ENCODE data around the gene CEP164. TPM values are rescaled to one million over a fixed set of nuclear protein-coding genes. Genes with fewer than 3 reads are reported as not detected.

The CEP164 gene
- total RNA-seq, 4 donors from 2014 or later: 10.0 to 20.2 (median 15.4) TPM

- no peaks in the 10 kb centered on the region for H3K4me1 ChIP-seq
- H3K9me3 ChIP-seq: no peaks in the 10 kb centered on the region
- 95% methylated on average over 9 of the region's 9 CpGs; no CpG with 5 or more reads in 1 of the 2 donors for WGBS, 2 donors (ENCODE audit: low coverage in 1 of 2)
- no peak overlapping the region for H3K27ac ChIP-seq
- intact Hi-C loops (cut with DNase I; ENCODE audit: low total_unique reads) (no loop called here), in situ Hi-C loops (cut with MboI; ENCODE audit: low pct_ligation_motif_present in 1 of 4, low pct_unique_long_range_greater_than_20kb in 1 of 4, low sequenced_read_pairs in 3 of 4) (no loop called here)
- no peak for DNase-seq
- no peaks in the 10 kb centered on the region for H3K27me3 ChIP-seq
- peaks cover 0 to 6% (median 0%) of the 10 kb centered on the region in 4 donors for H3K36me3 ChIP-seq
- TF ChIP-seq POLR2A (IDR thresholded peaks at IDR 0.05) (no peak), POLR2AphosphoS5 (IDR thresholded peaks at IDR 0.05) (no peak), EP300 (IDR thresholded peaks at IDR 0.05; ENCODE audit: low read depth) (no peak), CTCF (IDR thresholded peaks at IDR 0.05) (no peak)
- H3K4me3 ChIP-seq: no peak overlapping the region
Measured at GRCh38 chr11:117385906-117386305, 58.3 kb downstream of the CEP164 start.

- Histone ChIP-seq H3K27ac (no peak overlapping the region), H3K9me3 (no peaks in the 10 kb centered on the region), H3K4me3 (no peak overlapping the region), H3K4me1 (no peaks in the 10 kb centered on the region), H3K27me3 (no peaks in the 10 kb centered on the region), H3K36me3 (peaks cover 0 to 23% (median 8%) of the 10 kb centered on the region in 4 donors)
- 80 to 88% methylated on average over 1 to 3 of the region's 3 CpGs for WGBS, 2 donors (ENCODE audit: low coverage in 1 of 2)
- in situ Hi-C loops (cut with MboI; ENCODE audit: low pct_ligation_motif_present in 1 of 4, low pct_unique_long_range_greater_than_20kb in 1 of 4, low sequenced_read_pairs in 3 of 4) (no loop called here), intact Hi-C loops (cut with DNase I; ENCODE audit: low total_unique reads) (no loop called here)
- no peak for DNase-seq
- TF ChIP-seq POLR2A (IDR thresholded peaks at IDR 0.05): no peak
- TF ChIP-seq POLR2AphosphoS5 (IDR thresholded peaks at IDR 0.05): no peak
- no peak for TF ChIP-seq EP300 (IDR thresholded peaks at IDR 0.05; ENCODE audit: low read depth)
- no peak for TF ChIP-seq CTCF (IDR thresholded peaks at IDR 0.05)
Measured at GRCh38 chr11:117387992-117388755, 60.5 kb downstream of the CEP164 start.

- intact Hi-C loops (cut with DNase I; ENCODE audit: low total_unique reads): no loop called here
- in situ Hi-C loops (cut with MboI; ENCODE audit: low pct_ligation_motif_present in 1 of 4, low pct_unique_long_range_greater_than_20kb in 1 of 4, low sequenced_read_pairs in 3 of 4): no loop called here
- Histone ChIP-seq H3K4me3 (no peak overlapping the region), H3K27me3 (no peaks in the 10 kb centered on the region), H3K27ac (no peak overlapping the region), H3K9me3 (no peaks in the 10 kb centered on the region), H3K4me1 (no peaks in the 10 kb centered on the region), H3K36me3 (peaks cover 0 to 32% (median 15%) of the 10 kb centered on the region in 4 donors)
- no peak for DNase-seq
- TF ChIP-seq POLR2A (IDR thresholded peaks at IDR 0.05) (no peak), CTCF (IDR thresholded peaks at IDR 0.05) (no peak)
- 97% methylated on average over 8 of the region's 8 CpGs; no CpG with 5 or more reads in 1 of the 2 donors for WGBS, 2 donors (ENCODE audit: low coverage in 1 of 2)
Measured at GRCh38 chr11:117390743-117391142, 63.1 kb downstream of the CEP164 start.

- Histone ChIP-seq H3K4me1 (no peaks in the 10 kb centered on the region), H3K36me3 (peaks cover 0 to 36% (median 15%) of the 10 kb centered on the region in 4 donors), H3K9me3 (no peaks in the 10 kb centered on the region), H3K27ac (no peak overlapping the region), H3K4me3 (no peak overlapping the region), H3K27me3 (no peaks in the 10 kb centered on the region)
- TF ChIP-seq POLR2AphosphoS5 (IDR thresholded peaks at IDR 0.05) (no peak), EP300 (IDR thresholded peaks at IDR 0.05; ENCODE audit: low read depth) (no peak), POLR2A (IDR thresholded peaks at IDR 0.05) (no peak), CTCF (IDR thresholded peaks at IDR 0.05) (no peak)
- no peak for DNase-seq
- WGBS, 2 donors (ENCODE audit: low coverage in 1 of 2): 96% methylated on average over 8 of the region's 8 CpGs; no CpG with 5 or more reads in 1 of the 2 donors
- intact Hi-C loops (cut with DNase I; ENCODE audit: low total_unique reads) (no loop called here), in situ Hi-C loops (cut with MboI; ENCODE audit: low pct_ligation_motif_present in 1 of 4, low pct_unique_long_range_greater_than_20kb in 1 of 4, low sequenced_read_pairs in 3 of 4) (no loop called here)
Measured at GRCh38 chr11:117391181-117391580, 63.5 kb downstream of the CEP164 start.

All from transverse colon (tissue), 4 donors.